ENCODE measurements around the gene SERPINE1.

The SERPINE1 gene

GRCh38 chr7:101156277-101156676 lies 29.4 kb downstream of the SERPINE1 start:
- peaks cover 11 to 16% of the 10 kb centered on the region in 2 donors for H3K4me1 ChIP-seq (ENCODE audit: control insufficient read depth in 2 of 2, insufficient read depth in 1 of 2, low read depth in 1 of 2, low read length in 2 of 2)
- no peaks in the 10 kb centered on the region for H3K27me3 ChIP-seq (ENCODE audit: control insufficient read depth in 3 of 3, insufficient read depth in 3 of 3, low read depth in 1 of 3, low read length in 3 of 3)
- H3K4me3 ChIP-seq (ENCODE audit: low read length in 2 of 2): no peak overlapping the region
- H2BK120ac ChIP-seq (ENCODE audit: low read depth, low read length): no peak overlapping the region
- H3K9ac ChIP-seq (ENCODE audit: low read depth, low read length, poor library complexity): no peak overlapping the region
- H3K4ac ChIP-seq (ENCODE audit: low read length): no peak overlapping the region
- H3K9me3 ChIP-seq (replicated peaks in 1 of 2; ENCODE audit: control insufficient read depth in 2 of 2, insufficient read depth in 1 of 2, low read depth in 1 of 2, low read length in 2 of 2): no peaks in the 10 kb centered on the region
- DNase-seq (ENCODE audit: low spot score): no peak
- no CpG with 5 or more reads among the region's 6 CpGs for WGBS, 2 donors (ENCODE audit: extremely low coverage in 2 of 2, insufficient read length in 2 of 2, insufficient replicate concordance in 1 of 2)
- no peak overlapping the region for H4K91ac ChIP-seq (ENCODE audit: low read depth, low read length, poor library complexity)
- no peak overlapping the region for H3K4me2 ChIP-seq (ENCODE audit: insufficient read depth, low read length, poor library complexity, severe bottlenecking)
- no peak overlapping the region for H2BK15ac ChIP-seq (ENCODE audit: low read length)
- H2BK5ac ChIP-seq (ENCODE audit: low read length): no peak overlapping the region
- peaks cover 4 to 37% of the 10 kb centered on the region in 2 donors for H3K36me3 ChIP-seq (replicated peaks in 1 of 2; ENCODE audit: control insufficient read depth in 2 of 2, insufficient read depth in 2 of 2, low read length in 2 of 2)
- no peak overlapping the region for H3K23ac ChIP-seq (ENCODE audit: low read depth, low read length, poor library complexity)
- no peak overlapping the region for H3K27ac ChIP-seq (replicated peaks; ENCODE audit: low read length)
- no peak overlapping the region for H2BK12ac ChIP-seq (ENCODE audit: low read length)
- H4K8ac ChIP-seq (ENCODE audit: low read depth, low read length): no peak overlapping the region
- H2AK5ac ChIP-seq (ENCODE audit: low read depth, low read length): no peak overlapping the region
- H2AFZ ChIP-seq (ENCODE audit: low read length): no peak overlapping the region
- no peak overlapping the region for H3K18ac ChIP-seq (ENCODE audit: low read length)
- no peaks in the 10 kb centered on the region for H3K79me1 ChIP-seq (ENCODE audit: low read depth, low read length)
- no peak overlapping the region for H3K14ac ChIP-seq (ENCODE audit: low read length)

- no peak overlapping the region for H4K91ac ChIP-seq (ENCODE audit: low read depth, low read length, poor library complexity)
- peaks cover 4 to 37% of the 10 kb centered on the region in 2 donors for H3K36me3 ChIP-seq (replicated peaks in 1 of 2; ENCODE audit: control insufficient read depth in 2 of 2, insufficient read depth in 2 of 2, low read length in 2 of 2)
- no peak overlapping the region for H2BK120ac ChIP-seq (ENCODE audit: low read depth, low read length)
- no peak overlapping the region for H3K18ac ChIP-seq (ENCODE audit: low read length)
- no peaks in the 10 kb centered on the region for H3K79me1 ChIP-seq (ENCODE audit: low read depth, low read length)
- no peak overlapping the region for H2BK12ac ChIP-seq (ENCODE audit: low read length)
- H3K4me3 ChIP-seq (ENCODE audit: low read length in 2 of 2): no peak overlapping the region
- H2BK5ac ChIP-seq (ENCODE audit: low read length): no peak overlapping the region
- no peak overlapping the region for H3K14ac ChIP-seq (ENCODE audit: low read length)
- no peak overlapping the region for H3K4me2 ChIP-seq (ENCODE audit: insufficient read depth, low read length, poor library complexity, severe bottlenecking)
- H2BK15ac ChIP-seq (ENCODE audit: low read length): no peak overlapping the region
- no peak overlapping the region for H4K8ac ChIP-seq (ENCODE audit: low read depth, low read length)
- H3K27me3 ChIP-seq (ENCODE audit: control insufficient read depth in 3 of 3, insufficient read depth in 3 of 3, low read depth in 1 of 3, low read length in 3 of 3): no peaks in the 10 kb centered on the region
- DNase-seq (ENCODE audit: low spot score): no peak
- peak overlapping the region; percentile 25 for H3K9ac ChIP-seq (ENCODE audit: low read depth, low read length, poor library complexity)
- no peak overlapping the region for H2AK5ac ChIP-seq (ENCODE audit: low read depth, low read length)
- H2AFZ ChIP-seq (ENCODE audit: low read length): no peak overlapping the region
- no peaks in the 10 kb centered on the region for H3K9me3 ChIP-seq (replicated peaks in 1 of 2; ENCODE audit: control insufficient read depth in 2 of 2, insufficient read depth in 1 of 2, low read depth in 1 of 2, low read length in 2 of 2)
- WGBS, 2 donors (ENCODE audit: extremely low coverage in 2 of 2, insufficient read length in 2 of 2, insufficient replicate concordance in 1 of 2): no CpG with 5 or more reads among the region's 14 CpGs
- peaks cover 11 to 23% of the 10 kb centered on the region in 2 donors for H3K4me1 ChIP-seq (ENCODE audit: control insufficient read depth in 2 of 2, insufficient read depth in 1 of 2, low read depth in 1 of 2, low read length in 2 of 2)
- no peak overlapping the region for H3K4ac ChIP-seq (ENCODE audit: low read length)
- no peak overlapping the region for H3K23ac ChIP-seq (ENCODE audit: low read depth, low read length, poor library complexity)
- H3K27ac ChIP-seq (replicated peaks; ENCODE audit: low read length): no peak overlapping the region
Measured at GRCh38 chr7:101156866-101157589, 30.1 kb downstream of the SERPINE1 start.

- DNase-seq (ENCODE audit: low spot score): no peak
- no peak overlapping the region for H2BK5ac ChIP-seq (ENCODE audit: low read length)
- no peak overlapping the region for H4K91ac ChIP-seq (ENCODE audit: low read depth, low read length, poor library complexity)
- H3K4me3 ChIP-seq (ENCODE audit: low read length in 2 of 2): no peak overlapping the region
- no peak overlapping the region for H3K14ac ChIP-seq (ENCODE audit: low read length)
- H2BK15ac ChIP-seq (ENCODE audit: low read length): peak overlapping the region; percentile 30
- no peak overlapping the region for H4K8ac ChIP-seq (ENCODE audit: low read depth, low read length)
- no CpG with 5 or more reads among the region's 31 CpGs for WGBS, 2 donors (ENCODE audit: extremely low coverage in 2 of 2, insufficient read length in 2 of 2, insufficient replicate concordance in 1 of 2)
- H3K9me3 ChIP-seq (replicated peaks in 1 of 2; ENCODE audit: control insufficient read depth in 2 of 2, insufficient read depth in 1 of 2, low read depth in 1 of 2, low read length in 2 of 2): no peaks in the 10 kb centered on the region
- H3K27ac ChIP-seq (replicated peaks; ENCODE audit: low read length): no peak overlapping the region
- no peak overlapping the region for H3K4ac ChIP-seq (ENCODE audit: low read length)
- H3K18ac ChIP-seq (ENCODE audit: low read length): peak overlapping the region; percentile 29
- peak overlapping the region; percentile 14 for H3K9ac ChIP-seq (ENCODE audit: low read depth, low read length, poor library complexity)
- peak overlapping the region; percentile 32 for H2BK120ac ChIP-seq (ENCODE audit: low read depth, low read length)
- H3K27me3 ChIP-seq (ENCODE audit: control insufficient read depth in 3 of 3, insufficient read depth in 3 of 3, low read depth in 1 of 3, low read length in 3 of 3): peaks cover 0 to 18% (median 12%) of the 10 kb centered on the region in 3 experiments
- no peak overlapping the region for H3K4me2 ChIP-seq (ENCODE audit: insufficient read depth, low read length, poor library complexity, severe bottlenecking)
- no peak overlapping the region for H2AFZ ChIP-seq (ENCODE audit: low read length)
- no peaks in the 10 kb centered on the region for H3K79me1 ChIP-seq (ENCODE audit: low read depth, low read length)
- H3K23ac ChIP-seq (ENCODE audit: low read depth, low read length, poor library complexity): peak overlapping the region; percentile 45
- peaks cover 4 to 37% of the 10 kb centered on the region in 2 donors for H3K36me3 ChIP-seq (replicated peaks in 1 of 2; ENCODE audit: control insufficient read depth in 2 of 2, insufficient read depth in 2 of 2, low read length in 2 of 2)
- peaks cover 21 to 36% of the 10 kb centered on the region in 2 donors for H3K4me1 ChIP-seq (ENCODE audit: control insufficient read depth in 2 of 2, insufficient read depth in 1 of 2, low read depth in 1 of 2, low read length in 2 of 2)
- H2BK12ac ChIP-seq (ENCODE audit: low read length): peak overlapping the region; percentile 78
- peak overlapping the region; percentile 56 for H2AK5ac ChIP-seq (ENCODE audit: low read depth, low read length)
Measured at GRCh38 chr7:101159696-101160674, 33.1 kb downstream of the SERPINE1 start.

GRCh38 chr7:101160910-101161309 lies 34.0 kb downstream of the SERPINE1 start:
- Histone ChIP-seq H3K9ac (ENCODE audit: low read depth, low read length, poor library complexity) (no peak overlapping the region), H3K36me3 (replicated peaks in 1 of 2; ENCODE audit: control insufficient read depth in 2 of 2, insufficient read depth in 2 of 2, low read length in 2 of 2) (peaks cover 4 to 37% of the 10 kb centered on the region in 2 donors), H2AK5ac (ENCODE audit: low read depth, low read length) (no peak overlapping the region), H3K18ac (ENCODE audit: low read length) (no peak overlapping the region), H3K79me1 (ENCODE audit: low read depth, low read length) (no peaks in the 10 kb centered on the region), H3K4me2 (ENCODE audit: insufficient read depth, low read length, poor library complexity, severe bottlenecking) (no peak overlapping the region), H3K27ac (replicated peaks; ENCODE audit: low read length) (no peak overlapping the region), H2BK12ac (ENCODE audit: low read length) (no peak overlapping the region), H2BK5ac (ENCODE audit: low read length) (no peak overlapping the region), H3K4me1 (ENCODE audit: control insufficient read depth in 2 of 2, insufficient read depth in 1 of 2, low read depth in 1 of 2, low read length in 2 of 2) (peaks cover 18 to 34% of the 10 kb centered on the region in 2 donors), H3K14ac (ENCODE audit: low read length) (no peak overlapping the region), H4K8ac (ENCODE audit: low read depth, low read length) (no peak overlapping the region), H3K9me3 (replicated peaks in 1 of 2; ENCODE audit: control insufficient read depth in 2 of 2, insufficient read depth in 1 of 2, low read depth in 1 of 2, low read length in 2 of 2) (no peaks in the 10 kb centered on the region), H3K4me3 (ENCODE audit: low read length in 2 of 2) (no peak overlapping the region), H2AFZ (ENCODE audit: low read length) (no peak overlapping the region), H3K4ac (ENCODE audit: low read length) (no peak overlapping the region), H2BK120ac (ENCODE audit: low read depth, low read length) (no peak overlapping the region), H4K91ac (ENCODE audit: low read depth, low read length, poor library complexity) (no peak overlapping the region), H3K27me3 (ENCODE audit: control insufficient read depth in 3 of 3, insufficient read depth in 3 of 3, low read depth in 1 of 3, low read length in 3 of 3) (peaks cover 0 to 25% (median 13%) of the 10 kb centered on the region in 3 experiments), H2BK15ac (ENCODE audit: low read length) (no peak overlapping the region), H3K23ac (ENCODE audit: low read depth, low read length, poor library complexity) (no peak overlapping the region)
- DNase-seq (ENCODE audit: low spot score): no peak

All from neuronal stem cell (in vitro differentiated cells).